Measurements from ENCODE around the gene EDEM1.

EDEM1 gene

GRCh38 chr3:5264896-5265770 lies 77.6 kb downstream of the EDEM1 start:
- no peaks in the 10 kb centered on the region for H3K4me1 ChIP-seq (ENCODE audit: control insufficient read depth, insufficient read depth, low read length)
- no peak overlapping the region for H3K4me3 ChIP-seq (ENCODE audit: insufficient read depth, low read depth, low read length)
- no peak overlapping the region for H3K27ac ChIP-seq (ENCODE audit: insufficient read depth, low read depth, low read length, poor library complexity, severe bottlenecking)
- H3K9me3 ChIP-seq (ENCODE audit: control insufficient read depth, low read length), result no peaks in the 10 kb centered on the region
- H3K27me3 ChIP-seq (ENCODE audit: control insufficient read depth, insufficient read depth, low read length, poor library complexity, severe bottlenecking), result no peaks in the 10 kb centered on the region
- H3K36me3 ChIP-seq (ENCODE audit: control insufficient read depth, insufficient read depth, low read length), result no peaks in the 10 kb centered on the region
- 92 to 95% methylated on average over 7 of the region's 7 CpGs for WGBS, 2 experiments

DNA sequence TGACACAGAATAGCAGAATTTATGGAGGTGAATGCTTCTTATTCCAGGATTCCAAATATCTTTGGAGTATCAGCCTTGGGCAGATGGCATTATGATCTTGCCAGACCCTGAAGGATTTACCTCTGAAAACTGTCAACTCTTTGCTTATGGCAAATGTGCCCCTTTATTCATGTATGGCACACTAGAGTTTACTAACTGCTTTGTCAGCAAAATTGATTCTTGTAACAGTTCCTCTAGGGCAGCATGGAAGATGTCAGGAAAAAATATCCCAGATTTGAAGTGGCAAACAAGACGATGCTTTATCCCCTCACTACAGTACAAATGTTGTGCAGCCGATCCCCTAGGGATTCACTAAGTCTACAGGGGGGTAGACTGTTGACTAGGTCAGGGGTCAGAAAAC lies 79.7 kb downstream of the EDEM1 start:
- no peak overlapping the region for H3K27ac ChIP-seq (ENCODE audit: insufficient read depth, low read depth, low read length, poor library complexity, severe bottlenecking)
- no peaks in the 10 kb centered on the region for H3K36me3 ChIP-seq (ENCODE audit: control insufficient read depth, insufficient read depth, low read length)
- H3K4me3 ChIP-seq (ENCODE audit: insufficient read depth, low read depth, low read length), result no peak overlapping the region
- H3K4me1 ChIP-seq (ENCODE audit: control insufficient read depth, insufficient read depth, low read length), result no peaks in the 10 kb centered on the region
- WGBS, 2 experiments, result 93 to 100% methylated on average over 1 to 2 of the region's 2 CpGs
- H3K9me3 ChIP-seq (ENCODE audit: control insufficient read depth, low read length), result no peaks in the 10 kb centered on the region
- H3K27me3 ChIP-seq (ENCODE audit: control insufficient read depth, insufficient read depth, low read length, poor library complexity, severe bottlenecking), result no peaks in the 10 kb centered on the region

- Histone ChIP-seq H3K27me3 (ENCODE audit: control insufficient read depth, insufficient read depth, low read length, poor library complexity, severe bottlenecking) (no peaks in the 10 kb centered on the region), H3K4me1 (ENCODE audit: control insufficient read depth, insufficient read depth, low read length) (no peaks in the 10 kb centered on the region), H3K9me3 (ENCODE audit: control insufficient read depth, low read length) (no peaks in the 10 kb centered on the region), H3K27ac (ENCODE audit: insufficient read depth, low read depth, low read length, poor library complexity, severe bottlenecking) (no peak overlapping the region), H3K4me3 (ENCODE audit: insufficient read depth, low read depth, low read length) (no peak overlapping the region), H3K36me3 (ENCODE audit: control insufficient read depth, insufficient read depth, low read length) (no peaks in the 10 kb centered on the region)
- 83% methylated on average over 1 of the region's 1 CpG; no CpG with 5 or more reads in 1 of the 2 experiments for WGBS, 2 experiments
These were observed 80.4 kb downstream of the EDEM1 start for GRCh38 chr3:5267889-5268288.

All from ectodermal cell (in vitro differentiated cells).